Upper lobe of left lung (tissue), 6 donors: ENCODE measurements around the gene RILPL2. TPM values are rescaled to one million over a fixed set of nuclear protein-coding genes. Genes with fewer than 3 reads are reported as not detected.
"Not testable (repeated sequence)": the region's sequence is repeated elsewhere in the genome, so short reads cannot be mapped to it uniquely, and the experiment has no call there.

Experiments
- ATAC-seq, 2 donors: fragments of 200-7000 bp; cut with Tn5 transposase; one replicate each; pipeline ENCODE4 v1.9.1; 2022; ENCODE audit warnings: mild to moderate bottlenecking in 2 of 2, moderate library complexity in 2 of 2; ENCODE audit not compliant: low FRiP score in 2 of 2
- DNase-seq, 2 donors: peaks; one replicate each; pipeline ENCODE4 v3.0.0-alpha.2; 2019 to 2020
- H3K27ac ChIP-seq, 4 donors: fragments of 200-600 bp; sonication (generic); one replicate each; pipeline ENCODE4 v1.5.1; 2016 to 2019
- H3K27me3 ChIP-seq, 4 donors: fragments of 200-600 bp; sonication (generic); one replicate each; pipeline ENCODE4 v1.5.1; 2017 to 2019
- H3K36me3 ChIP-seq, 4 donors: fragments of 200-600 bp; sonication (generic); one replicate each; pipeline ENCODE4 v1.5.1; 2016 to 2019
- H3K4me1 ChIP-seq, 4 donors: fragments of 200-600 bp; sonication (generic); one replicate each; pipeline ENCODE4 v1.5.1; 2018 to 2019
- H3K4me3 ChIP-seq, 4 donors: fragments of 200-600 bp; sonication (generic); one replicate each; pipeline ENCODE4 v1.5.1; 2017 to 2019; ENCODE audit warnings: mild to moderate bottlenecking in 2 of 4, moderate library complexity in 1 of 4
- H3K9me3 ChIP-seq, 4 donors: fragments of 200-600 bp; sonication (generic); one replicate each; pipeline ENCODE4 v1.5.1; 2018 to 2019
- EP300 ChIP-seq, 4 donors: sonication (generic); formaldehyde crosslinking; IDR thresholded peaks; one replicate each; pipeline ENCODE4 v1.5.1; 2017; ENCODE audit warnings: antibody characterized with exemption in 4 of 4, control low read depth in 2 of 4
- POLR2A ChIP-seq, 4 donors: fragments of 450-650 bp; IDR thresholded peaks; one replicate each; pipeline ENCODE4 v1.5.1; 2016 to 2017; ENCODE audit warnings: antibody characterized with exemption in 4 of 4, mild to moderate bottlenecking in 2 of 4
- POLR2AphosphoS5 ChIP-seq, 2 donors: sonication (generic); formaldehyde crosslinking; IDR thresholded peaks; one replicate each; pipeline ENCODE4 v1.5.1; 2017; ENCODE audit warnings: antibody characterized with exemption in 2 of 2
- WGBS, 2 donors: methylation state at CpG; one replicate each; pipeline ENCODE4 v1.1.5; 2017 to 2018; 5-methylcytosine and 5-hydroxymethylcytosine counted together
- total RNA-seq, 6 donors: library from RNA; depleted of rRNA in 4 of 6; stranded (reverse); fragments of >200 nt in 4 of 6; gene quantifications; one replicate each; pipeline versions ENCODE4 v1.1.0 to v1.2.1, GENCODE V29; 2016 to 2021
- TF ChIP-seq, protein P1 (sequence below), 6 experiments: fragments of 450-650 bp in 4 of 6; fragments of 200-600 bp in 2 of 6; sonication (generic) in 2 of 6; IDR thresholded peaks; one replicate each; pipeline ENCODE4 v1.5.1; 2016 to 2019; ENCODE audit warnings: antibody characterized with exemption in 6 of 6
- donor health status: DM: no; HTN: no; CAD: no; lungs with moderate emphysema.
- donor health status: DM: no; HTN: yes; CAD: no; lungs with severe emphysema.

RILPL2 gene
- total RNA-seq, 6 donors from 2014 or later, result 12.5 to 29.9 (median 14.6) TPM

DNA sequence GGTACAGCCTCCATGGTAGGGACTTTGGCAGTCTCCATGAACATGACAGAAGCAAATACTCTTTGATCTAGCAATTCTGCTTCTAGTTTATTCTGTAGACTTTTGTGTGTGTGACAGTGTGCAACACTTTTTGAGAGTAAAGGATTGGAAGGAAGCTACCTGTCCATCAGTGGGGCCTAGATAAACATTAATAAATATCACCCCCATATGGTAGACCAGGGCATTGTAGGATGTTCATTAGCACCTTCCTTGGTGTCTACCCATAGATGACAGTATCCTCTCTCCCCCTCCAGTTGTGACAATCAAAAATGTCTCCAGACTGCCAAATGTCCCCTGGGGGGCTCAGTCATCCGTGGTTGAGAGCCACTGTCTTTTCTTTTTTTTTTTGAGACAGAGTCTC is 32.3 kb upstream of the RILPL2 start:
- no peak for TF ChIP-seq POLR2A (IDR thresholded peaks at IDR 0.05)
- TF ChIP-seq, protein P1, sequence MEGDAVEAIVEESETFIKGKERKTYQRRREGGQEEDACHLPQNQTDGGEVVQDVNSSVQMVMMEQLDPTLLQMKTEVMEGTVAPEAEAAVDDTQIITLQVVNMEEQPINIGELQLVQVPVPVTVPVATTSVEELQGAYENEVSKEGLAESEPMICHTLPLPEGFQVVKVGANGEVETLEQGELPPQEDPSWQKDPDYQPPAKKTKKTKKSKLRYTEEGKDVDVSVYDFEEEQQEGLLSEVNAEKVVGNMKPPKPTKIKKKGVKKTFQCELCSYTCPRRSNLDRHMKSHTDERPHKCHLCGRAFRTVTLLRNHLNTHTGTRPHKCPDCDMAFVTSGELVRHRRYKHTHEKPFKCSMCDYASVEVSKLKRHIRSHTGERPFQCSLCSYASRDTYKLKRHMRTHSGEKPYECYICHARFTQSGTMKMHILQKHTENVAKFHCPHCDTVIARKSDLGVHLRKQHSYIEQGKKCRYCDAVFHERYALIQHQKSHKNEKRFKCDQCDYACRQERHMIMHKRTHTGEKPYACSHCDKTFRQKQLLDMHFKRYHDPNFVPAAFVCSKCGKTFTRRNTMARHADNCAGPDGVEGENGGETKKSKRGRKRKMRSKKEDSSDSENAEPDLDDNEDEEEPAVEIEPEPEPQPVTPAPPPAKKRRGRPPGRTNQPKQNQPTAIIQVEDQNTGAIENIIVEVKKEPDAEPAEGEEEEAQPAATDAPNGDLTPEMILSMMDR (IDR thresholded peaks at IDR 0.05), result peak in 1 of 6 experiments; percentile 15
- H3K4me3 ChIP-seq, result no peak overlapping the region
- ATAC-seq, result no peak
- WGBS, 2 donors, result 17 to 39% methylated on average over 1 of the region's 1 CpG
- no peak for DNase-seq
- H3K27me3 ChIP-seq, result no peaks in the 10 kb centered on the region
- H3K36me3 ChIP-seq, result peaks cover 0 to 50% (median 18%) of the 10 kb centered on the region in 4 donors
- peaks cover 0 to 9% (median 5%) of the 10 kb centered on the region in 4 donors for H3K4me1 ChIP-seq
- no peaks in the 10 kb centered on the region for H3K9me3 ChIP-seq
- H3K27ac ChIP-seq, result no peak overlapping the region

DNA sequence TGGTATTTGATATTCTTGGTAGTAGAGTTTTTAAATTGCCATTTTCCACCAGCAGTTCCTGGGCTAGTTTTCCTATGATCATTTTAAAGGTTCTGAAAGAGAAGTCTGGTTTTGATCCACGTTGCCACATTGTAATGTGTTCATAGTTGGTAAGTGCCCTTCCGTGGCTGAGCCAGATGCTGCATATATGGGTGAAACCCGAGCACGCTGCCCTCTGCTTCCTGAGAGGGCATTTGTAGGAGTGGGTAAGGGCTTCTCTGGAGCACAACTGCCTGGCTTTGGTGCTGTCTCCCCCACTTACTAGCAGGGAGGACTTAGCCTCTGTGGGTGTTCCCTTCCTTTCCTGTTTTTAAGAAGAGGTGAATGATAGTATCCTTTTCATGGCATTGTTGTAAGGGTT is 28.6 kb upstream of the RILPL2 start:
- H3K36me3 ChIP-seq, result peaks cover 0 to 35% (median 8%) of the 10 kb centered on the region in 4 donors
- WGBS, 2 donors, result 63 to 71% methylated on average over 4 of the region's 4 CpGs
- H3K4me3 ChIP-seq, result no peak overlapping the region
- TF ChIP-seq, protein P1 (IDR thresholded peaks at IDR 0.05), result no peak
- no peak for TF ChIP-seq EP300 (IDR thresholded peaks at IDR 0.05)
- DNase-seq (no peak), ATAC-seq (no peak)
- H3K27me3 ChIP-seq, result no peaks in the 10 kb centered on the region
- H3K4me1 ChIP-seq, result peaks cover 0 to 13% (median 4%) of the 10 kb centered on the region in 4 donors
- no peak overlapping the region for H3K27ac ChIP-seq
- no peaks in the 10 kb centered on the region for H3K9me3 ChIP-seq

DNA sequence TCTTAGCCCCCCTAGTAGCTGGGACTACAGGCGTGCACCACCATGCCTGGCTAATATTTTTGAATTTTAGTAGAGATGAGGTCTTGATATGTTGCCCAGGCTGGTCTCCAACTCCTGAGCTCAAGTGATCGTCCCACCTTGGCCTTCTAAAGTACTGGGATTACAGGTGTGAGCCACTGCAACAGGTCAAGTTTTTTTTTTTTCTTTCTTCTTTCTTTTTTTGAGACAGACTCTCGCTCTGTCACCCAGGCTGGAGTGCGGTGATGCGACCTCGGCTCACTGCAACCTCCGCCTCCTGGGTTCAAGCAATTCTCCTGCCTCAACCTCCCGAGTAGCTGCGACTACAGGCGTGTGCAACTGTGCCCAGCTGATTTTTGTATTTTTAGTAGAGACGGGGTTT is 26.7 kb upstream of the RILPL2 start:
- not testable (repeated sequence) for DNase-seq, H3K4me3 ChIP-seq, H3K27me3 ChIP-seq, H3K9me3 ChIP-seq, H3K27ac ChIP-seq, ATAC-seq
- Histone ChIP-seq H3K36me3 (peaks cover 0 to 27% (median 8%) of the 10 kb centered on the region in 4 donors), H3K4me1 (peaks cover 7 to 27% (median 16%) of the 10 kb centered on the region in 4 donors)
- 97 to 99% methylated on average over 11 of the region's 11 CpGs for WGBS, 2 donors

DNA sequence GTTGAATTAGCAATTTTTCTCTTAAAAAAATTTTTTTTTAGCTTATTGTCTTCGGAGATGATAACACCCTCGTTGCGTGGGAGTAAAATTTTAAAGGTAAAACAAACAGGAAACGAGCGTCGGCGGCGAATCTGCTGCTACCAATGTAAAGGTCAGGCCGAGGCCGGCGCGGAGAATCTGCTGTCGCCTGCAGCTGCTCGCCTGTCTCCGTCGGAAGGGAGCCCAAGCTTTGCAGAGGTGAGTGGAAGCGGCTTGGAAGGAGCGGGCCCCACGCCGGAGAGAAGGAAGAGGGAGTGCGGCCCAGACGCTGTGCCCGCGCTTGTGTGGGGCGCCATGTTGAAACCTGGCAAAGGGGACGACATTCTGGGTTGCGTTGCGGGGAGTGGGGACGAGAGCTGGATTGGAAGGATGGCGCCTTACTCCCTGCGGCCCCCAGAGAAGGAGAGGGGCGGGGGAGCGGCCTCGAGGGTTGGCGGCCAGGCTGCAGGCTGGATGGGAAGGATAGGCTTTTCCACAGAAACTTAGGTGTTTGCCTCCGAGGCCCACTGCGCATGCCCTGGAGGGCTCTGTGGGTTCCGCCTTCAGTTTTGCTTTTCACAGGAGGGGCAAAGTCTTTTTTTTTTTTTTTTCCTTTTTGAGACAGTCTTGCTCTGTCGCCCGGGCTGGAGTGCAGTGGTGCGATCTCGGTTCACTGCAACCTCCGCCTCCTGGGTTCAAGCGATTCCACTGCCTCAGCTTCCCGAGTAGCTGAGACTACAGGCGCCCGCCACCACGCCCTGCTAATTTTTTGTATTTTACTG is 21.7 kb upstream of the RILPL2 start, which contains the start of gene SNRNP35:
Gene SNRNP35 (plus strand): TSS at position 160 of the 800 bp plus-strand sequence. CDS start 7,402 bp downstream, outside the sequence.
- peak in 1 of 2 donors; percentile 63 for TF ChIP-seq POLR2AphosphoS5 (IDR thresholded peaks at IDR 0.05)
- TF ChIP-seq, protein P1 (IDR thresholded peaks at IDR 0.05), result peak in 2 of 6 experiments; percentile 6 to 19
- TF ChIP-seq POLR2A (IDR thresholded peaks at IDR 0.05), result peak in 3 of 4 donors; percentile 37 to 67 (median 42)
- peak in 1 of 4 donors; percentile 4 for TF ChIP-seq EP300 (IDR thresholded peaks at IDR 0.05)
- DNase-seq, result peak; percentile 77 to 91

DNA sequence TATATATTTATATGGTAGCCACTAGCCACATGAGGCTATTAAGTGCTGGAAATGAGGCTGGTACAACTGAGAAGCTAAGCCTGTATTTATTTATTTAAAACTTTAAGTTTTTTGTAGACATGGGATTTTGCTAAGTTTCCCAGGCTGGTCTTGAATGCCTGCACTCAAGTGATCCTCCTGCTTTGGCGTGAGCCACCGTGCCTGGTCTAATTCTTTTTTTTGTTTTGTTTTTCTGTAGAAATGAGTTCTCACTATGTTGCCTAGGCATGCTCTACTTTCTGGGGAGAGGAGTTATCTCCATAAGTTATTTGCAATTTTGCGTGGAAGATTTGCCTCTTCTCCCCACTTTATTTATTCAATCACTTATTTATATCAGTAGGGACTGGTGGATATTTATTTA is 16.7 kb upstream of the RILPL2 start:
- 52 to 76% methylated on average over 3 of the region's 3 CpGs for WGBS, 2 donors
- no peak for ATAC-seq

More for the DNA sequence above, 21.7 kb upstream of the RILPL2 start, which contains the start of gene SNRNP35:
- 0 to 1% methylated on average over 42 to 48 of the region's 48 CpGs for WGBS, 2 donors
- Histone ChIP-seq H3K4me3 (peak within 1 kb of the TSS; percentile 49 to 92 (median 76)), H3K4me1 (peaks cover 7 to 27% (median 14%) of the 10 kb centered on the region in 4 donors), H3K36me3 (peaks cover 0 to 4% (median 0%) of the 10 kb centered on the region in 4 donors), H3K9me3 (no peaks in the 10 kb centered on the region), H3K27me3 (no peaks in the 10 kb centered on the region), H3K27ac (peak within 1 kb of the TSS; percentile 97 to 100 (median 98))
- peak; percentile 89 to 90 for ATAC-seq

DNA sequence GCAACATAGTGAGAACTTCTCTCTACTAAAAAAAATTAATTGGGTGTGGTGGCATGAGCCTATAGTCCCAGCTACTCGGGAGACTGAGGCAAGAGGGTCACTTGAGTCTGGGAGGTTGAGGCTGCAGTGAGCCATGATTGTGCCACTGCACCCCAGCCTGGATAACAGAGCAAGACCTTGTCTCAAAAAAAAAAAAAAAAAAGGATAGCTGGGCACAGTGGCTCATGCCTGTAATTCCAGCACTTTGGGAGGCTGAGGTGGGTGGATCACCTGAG is 15.7 kb upstream of the RILPL2 start:
- H3K4me3 ChIP-seq, H3K36me3 ChIP-seq, H3K27ac ChIP-seq, H3K27me3 ChIP-seq, ATAC-seq, H3K9me3 ChIP-seq, DNase-seq: not testable (repeated sequence)
- WGBS, 2 donors, result 0 to 86% methylated on average over 1 of the region's 1 CpG
- H3K4me1 ChIP-seq, result peaks cover 13 to 19% (median 18%) of the 10 kb centered on the region in 4 donors

More for the DNA sequence above, 16.7 kb upstream of the RILPL2 start:
- no peaks in the 10 kb centered on the region for H3K36me3 ChIP-seq
- peaks cover 7 to 11% (median 11%) of the 10 kb centered on the region in 4 donors for H3K4me1 ChIP-seq
- DNase-seq, result no peak
- no peaks in the 10 kb centered on the region for H3K27me3 ChIP-seq
- H3K9me3 ChIP-seq, result no peaks in the 10 kb centered on the region
- TF ChIP-seq POLR2AphosphoS5 (IDR thresholded peaks at IDR 0.05) (no peak), POLR2A (IDR thresholded peaks at IDR 0.05) (no peak), EP300 (IDR thresholded peaks at IDR 0.05) (no peak)
- TF ChIP-seq, protein P1 (IDR thresholded peaks at IDR 0.05), result no peak
- no peak overlapping the region for H3K4me3 ChIP-seq
- H3K27ac ChIP-seq, result no peak overlapping the region
